HG03095 (cell line): Measurements from ENCODE around the gene DOCK10.

Experiments used
- ATAC-seq: cut with Tn5 transposase; IDR thresholded peaks from one replicate; pipeline ENCODE4 v1.9.1; 2021; ENCODE audit warnings: moderate library complexity; ENCODE audit not compliant: unreplicated experiment

DOCK10 gene

GRCh38 chr2:224731665-224732064 is 310.6 kb downstream of the DOCK10 start:
- no peak for ATAC-seq

- no peak for ATAC-seq
Observed at GRCh38 chr2:224729435-224729834, 312.8 kb downstream of the DOCK10 start.

GRCh38 chr2:224724331-224724730 is 317.9 kb downstream of the DOCK10 start:
- no peak for ATAC-seq

GRCh38 chr2:224723586-224724217 is 318.6 kb downstream of the DOCK10 start:
- no peak for ATAC-seq

GRCh38 chr2:224722770-224723169 is 319.5 kb downstream of the DOCK10 start:
- no peak for ATAC-seq

GRCh38 chr2:224722250-224722649 is 320.0 kb downstream of the DOCK10 start:
- no peak for ATAC-seq

- no peak for ATAC-seq
Observed at GRCh38 chr2:224716921-224717320, 325.3 kb downstream of the DOCK10 start.

GRCh38 chr2:224716201-224716600 is 326.1 kb downstream of the DOCK10 start, which contains the start of gene CCDC195:
TSS of gene CCDC195 (minus strand) at chr2:224716365. CDS start at chr2:224716365, 0 bp downstream.
- no peak for ATAC-seq
